Sigmoid colon (tissue), 4 donors: ENCODE data around the gene BATF.

Source experiments
- EP300 ChIP-seq, 4 donors: sonication (generic); formaldehyde crosslinking; IDR thresholded peaks; one replicate each; pipeline ENCODE4 v1.6.1; 2017; ENCODE audit warnings: antibody characterized with exemption in 4 of 4
- POLR2A ChIP-seq, 2 donors: fragments of 450-650 bp; IDR thresholded peaks; one replicate each; pipeline ENCODE4 v1.6.1; 2016; ENCODE audit warnings: antibody characterized with exemption in 2 of 2, mild to moderate bottlenecking in 2 of 2, moderate library complexity in 2 of 2
- POLR2AphosphoS5 ChIP-seq, 4 donors: sonication (generic); formaldehyde crosslinking; IDR thresholded peaks; one replicate each; pipeline ENCODE4 v1.6.1; 2017; ENCODE audit warnings: antibody characterized with exemption in 4 of 4
- TF ChIP-seq, protein P1 (sequence below), 4 experiments: fragments of 450-650 bp in 3 of 4; fragments of 200-600 bp in 1 of 4; IDR thresholded peaks; one replicate each; pipeline ENCODE4 v1.5.1; 2016 to 2019; ENCODE audit warnings: antibody characterized with exemption in 4 of 4, mild to moderate bottlenecking in 3 of 4, moderate library complexity in 2 of 4

DNA sequence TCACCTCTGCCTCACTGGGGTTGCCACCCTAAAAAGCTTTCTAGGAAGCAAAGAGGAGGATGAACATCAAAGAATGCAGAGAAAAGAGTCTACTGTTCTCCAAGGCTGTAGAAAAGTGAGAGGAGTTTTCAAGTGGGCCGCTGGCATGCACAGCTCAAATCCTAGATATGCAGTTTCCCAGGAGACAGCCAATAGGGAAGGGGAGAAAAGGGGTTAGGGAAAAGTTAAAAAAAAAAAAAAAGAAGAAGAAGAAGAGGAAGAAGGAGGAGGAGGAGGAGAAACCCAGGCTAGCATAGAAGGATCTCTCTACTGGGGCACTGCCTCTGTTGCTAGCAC, 682 bp downstream of the BATF start:
- TF ChIP-seq, protein P1, sequence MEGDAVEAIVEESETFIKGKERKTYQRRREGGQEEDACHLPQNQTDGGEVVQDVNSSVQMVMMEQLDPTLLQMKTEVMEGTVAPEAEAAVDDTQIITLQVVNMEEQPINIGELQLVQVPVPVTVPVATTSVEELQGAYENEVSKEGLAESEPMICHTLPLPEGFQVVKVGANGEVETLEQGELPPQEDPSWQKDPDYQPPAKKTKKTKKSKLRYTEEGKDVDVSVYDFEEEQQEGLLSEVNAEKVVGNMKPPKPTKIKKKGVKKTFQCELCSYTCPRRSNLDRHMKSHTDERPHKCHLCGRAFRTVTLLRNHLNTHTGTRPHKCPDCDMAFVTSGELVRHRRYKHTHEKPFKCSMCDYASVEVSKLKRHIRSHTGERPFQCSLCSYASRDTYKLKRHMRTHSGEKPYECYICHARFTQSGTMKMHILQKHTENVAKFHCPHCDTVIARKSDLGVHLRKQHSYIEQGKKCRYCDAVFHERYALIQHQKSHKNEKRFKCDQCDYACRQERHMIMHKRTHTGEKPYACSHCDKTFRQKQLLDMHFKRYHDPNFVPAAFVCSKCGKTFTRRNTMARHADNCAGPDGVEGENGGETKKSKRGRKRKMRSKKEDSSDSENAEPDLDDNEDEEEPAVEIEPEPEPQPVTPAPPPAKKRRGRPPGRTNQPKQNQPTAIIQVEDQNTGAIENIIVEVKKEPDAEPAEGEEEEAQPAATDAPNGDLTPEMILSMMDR (IDR thresholded peaks at IDR 0.05), result no peak
- TF ChIP-seq POLR2A (IDR thresholded peaks at IDR 0.05), result no peak
- no peak for TF ChIP-seq EP300 (IDR thresholded peaks at IDR 0.05)
- no peak for TF ChIP-seq POLR2AphosphoS5 (IDR thresholded peaks at IDR 0.05)
